GM18868 (cell line): ENCODE measurements around the gene DTD1.

ENCODE experiments used
- ATAC-seq: cut with Tn5 transposase; IDR thresholded peaks from one replicate; pipeline ENCODE4 v1.9.1; 2021; ENCODE audit warnings: mild to moderate bottlenecking, moderate library complexity; ENCODE audit not compliant: unreplicated experiment

The DTD1 gene

DNA sequence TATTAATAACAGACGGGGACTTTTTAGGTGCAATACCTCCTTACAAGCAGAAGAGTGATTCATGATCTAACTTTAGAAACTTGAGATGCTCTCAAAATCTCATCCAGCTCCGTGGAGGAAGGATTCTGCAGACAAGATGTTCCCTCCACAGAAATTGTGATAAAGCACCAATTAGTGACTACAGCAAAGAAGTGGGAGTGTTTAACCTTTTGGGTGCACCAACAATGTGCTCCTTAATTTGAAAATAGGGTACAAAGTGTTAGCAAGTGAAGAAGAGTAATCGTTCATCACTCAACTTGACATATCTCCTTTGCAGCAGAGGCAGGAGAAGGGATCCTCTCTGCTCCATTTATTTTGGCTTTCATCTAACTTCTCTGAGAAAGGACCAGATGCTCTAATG lies 202.9 kb downstream of the DTD1 start:
- ATAC-seq: no peak

DNA sequence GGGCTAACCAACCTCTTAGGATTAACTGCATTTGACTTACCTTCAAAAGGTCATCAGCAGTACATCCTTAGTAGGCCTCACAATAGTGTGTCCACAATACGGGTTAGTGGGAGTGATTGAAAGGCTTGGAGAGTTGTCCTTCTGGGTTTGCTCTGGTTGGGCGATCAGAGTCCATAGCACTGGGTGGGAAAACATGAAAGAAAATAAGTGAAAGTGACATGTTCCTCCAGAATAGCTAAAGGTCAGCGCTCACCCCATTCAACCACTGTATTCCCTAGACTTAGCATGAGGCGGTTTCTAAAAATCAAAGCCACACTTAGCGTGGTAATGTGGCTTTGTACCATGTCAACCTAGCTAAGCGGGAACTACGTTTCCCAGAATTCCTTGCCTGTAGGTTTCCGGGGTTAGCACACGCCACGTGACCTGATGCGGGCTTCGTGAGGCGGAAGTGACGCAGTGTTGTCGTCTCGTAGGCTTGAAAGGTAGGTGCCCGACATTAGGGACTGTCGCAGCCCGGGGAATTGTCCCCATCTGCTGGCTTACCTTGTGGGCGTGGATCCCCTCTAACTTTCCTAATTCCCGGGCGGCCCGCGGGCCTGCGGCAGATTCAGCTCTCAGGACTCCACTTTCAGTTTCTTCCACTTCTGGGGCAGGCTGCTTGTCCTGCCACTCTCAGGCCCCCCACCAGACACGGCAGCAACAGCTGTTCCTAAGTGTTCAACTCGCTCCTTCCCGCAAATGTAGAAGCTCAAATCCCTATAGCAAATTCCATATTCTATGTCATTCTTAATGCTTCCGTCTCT lies 206.0 kb downstream of the DTD1 start:
- peak; percentile 94 for ATAC-seq

DNA sequence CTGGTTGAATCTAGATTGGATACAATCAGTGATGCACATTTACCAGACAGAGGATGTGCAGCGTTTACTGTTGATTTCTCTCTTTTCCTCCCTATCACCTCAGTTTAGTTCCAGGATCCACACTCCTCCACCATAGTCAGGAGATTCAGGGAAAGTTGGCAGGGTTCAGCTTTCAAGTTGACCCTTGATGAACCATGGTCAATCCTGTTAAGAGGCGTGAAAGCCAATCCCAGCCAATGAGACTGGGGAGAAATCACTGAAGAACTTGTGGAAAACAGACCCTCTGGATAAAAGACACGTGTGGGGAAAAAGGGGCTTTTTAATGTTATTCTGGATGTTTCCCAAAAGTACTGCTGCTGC lies 206.6 kb downstream of the DTD1 start:
- ATAC-seq: no peak

DNA sequence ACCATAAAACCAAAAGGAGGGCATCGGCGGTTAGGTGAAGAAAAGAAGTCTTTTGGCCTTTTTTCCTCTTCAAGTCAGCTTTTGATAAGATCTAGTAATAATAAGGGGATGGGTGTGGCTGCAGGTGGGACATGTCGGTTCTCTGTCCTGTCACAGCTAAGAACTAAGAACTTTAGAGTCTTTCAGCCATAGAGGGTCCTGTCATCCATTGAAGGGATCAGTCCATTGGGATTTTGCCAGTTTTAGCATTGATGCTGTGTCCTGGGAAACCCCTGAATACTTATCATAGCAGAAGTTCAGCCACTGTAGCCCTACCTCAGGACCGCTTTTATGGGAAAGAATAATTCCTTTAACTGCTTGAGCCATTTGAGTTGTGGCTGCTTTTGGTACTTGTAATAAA lies 207.5 kb downstream of the DTD1 start:
- ATAC-seq: no peak

DNA sequence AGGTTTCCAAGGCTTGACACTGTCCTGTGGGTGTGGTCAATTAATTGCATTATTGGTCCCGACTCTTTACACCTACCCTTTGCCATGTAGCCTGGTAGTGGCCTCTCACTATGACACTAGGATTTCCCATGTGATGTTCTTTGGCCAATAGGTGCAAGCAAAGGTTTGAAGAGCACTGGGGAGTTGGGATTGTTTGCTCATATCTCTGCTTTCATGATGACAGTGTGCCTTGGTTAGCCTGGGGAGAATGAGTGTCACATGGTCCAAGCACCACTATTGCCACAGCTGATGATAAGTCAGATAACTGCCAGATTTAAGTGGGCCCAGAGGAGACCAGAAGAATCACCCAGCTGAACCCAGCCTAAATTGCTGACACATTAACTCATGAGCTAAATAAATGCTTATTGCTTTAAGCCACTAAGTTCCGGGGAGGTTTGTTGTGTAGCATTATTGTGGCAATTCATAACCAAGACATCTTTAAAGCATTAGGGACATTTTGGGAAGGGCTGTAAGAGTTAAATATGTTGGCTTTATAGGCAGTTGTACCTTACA lies 208.5 kb downstream of the DTD1 start:
- no peak for ATAC-seq

DNA sequence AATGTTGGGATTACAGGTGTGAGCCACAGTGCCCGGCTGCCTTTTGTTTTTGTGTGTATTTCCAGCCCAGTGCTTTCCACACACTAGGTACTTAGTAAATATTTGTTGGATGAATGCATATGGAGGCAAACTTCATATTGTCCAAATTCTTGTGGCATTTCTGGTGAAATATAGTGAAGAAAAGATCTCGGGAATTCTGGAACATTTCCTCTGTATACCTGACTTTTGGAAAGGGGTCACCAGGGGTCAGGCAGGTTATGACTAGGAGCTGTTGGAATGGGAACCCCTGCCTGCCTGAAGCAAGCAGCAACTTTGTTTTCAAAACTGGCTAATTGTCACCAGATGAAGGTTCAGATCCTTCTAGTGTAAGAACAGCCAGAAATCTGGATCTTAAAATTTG lies 213.7 kb downstream of the DTD1 start:
- no peak for ATAC-seq

DNA sequence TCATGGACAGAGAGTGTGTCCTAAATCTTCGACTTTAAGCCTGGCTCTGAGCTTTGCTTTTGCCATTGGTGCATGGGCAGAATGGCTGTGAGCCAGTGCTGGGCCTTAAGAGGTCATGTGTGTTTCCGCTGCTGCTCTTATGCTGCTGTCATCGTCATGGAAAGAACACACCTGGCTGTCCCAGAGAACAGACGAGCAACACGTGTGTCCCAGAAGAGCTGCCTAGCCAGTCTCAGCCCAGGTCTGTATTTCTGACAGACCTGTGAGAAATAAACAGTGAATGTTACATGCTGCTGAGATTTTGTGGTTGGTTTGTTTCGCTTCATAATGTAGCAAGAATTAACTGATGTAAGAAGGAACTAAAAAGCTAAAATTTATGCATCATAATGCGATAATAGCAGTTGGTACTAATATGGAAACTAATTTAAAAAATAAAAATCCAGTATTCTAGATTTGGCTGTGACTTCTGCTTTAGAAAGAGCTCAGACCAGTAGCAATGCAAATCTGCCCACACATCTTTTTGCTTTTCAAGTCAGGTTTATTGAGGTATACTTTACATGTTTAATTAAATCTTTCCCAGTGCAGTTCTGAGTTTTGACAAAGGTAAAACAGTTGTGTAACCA lies 214.3 kb downstream of the DTD1 start:
- ATAC-seq: peak; percentile 82

DNA sequence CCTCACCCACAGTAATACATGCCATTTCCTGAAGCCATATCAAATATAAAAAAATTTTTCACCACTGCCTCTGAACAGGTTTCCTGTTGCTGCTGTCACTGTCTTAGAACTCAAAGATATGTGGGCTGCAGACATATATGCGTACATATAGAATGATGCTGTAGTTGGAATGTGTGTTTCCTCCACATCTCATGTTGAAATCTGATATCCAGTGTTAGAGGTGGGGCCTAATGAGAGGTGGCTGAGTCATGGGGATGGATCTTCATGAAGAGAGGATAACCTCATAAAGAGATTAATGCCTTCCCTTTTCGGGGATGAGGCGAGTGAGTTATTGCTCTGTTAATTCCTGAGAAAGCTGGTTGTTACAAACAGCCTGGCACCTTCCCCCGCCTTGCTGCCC lies 218.0 kb downstream of the DTD1 start:
- no peak for ATAC-seq

DNA sequence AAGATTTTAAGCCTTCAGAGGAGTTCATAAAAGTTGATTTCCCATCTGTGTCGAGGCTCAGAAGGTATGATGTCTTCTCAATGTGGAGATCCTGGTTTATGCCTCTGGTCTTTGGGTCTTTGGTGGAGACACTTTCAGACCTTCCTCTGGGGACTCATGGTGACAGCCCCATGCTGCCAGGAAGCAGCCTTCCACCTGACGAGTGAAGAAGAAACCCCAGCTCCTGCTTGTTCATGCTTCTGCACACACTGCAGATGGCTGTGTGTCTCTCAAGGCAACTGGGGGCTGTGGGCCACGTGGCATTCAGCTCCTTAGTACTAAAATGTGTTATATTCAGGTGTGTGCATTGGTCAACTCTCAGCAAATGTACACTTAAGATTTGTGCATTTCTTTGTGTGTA lies 220.9 kb downstream of the DTD1 start:
- peak; percentile 70 for ATAC-seq

DNA sequence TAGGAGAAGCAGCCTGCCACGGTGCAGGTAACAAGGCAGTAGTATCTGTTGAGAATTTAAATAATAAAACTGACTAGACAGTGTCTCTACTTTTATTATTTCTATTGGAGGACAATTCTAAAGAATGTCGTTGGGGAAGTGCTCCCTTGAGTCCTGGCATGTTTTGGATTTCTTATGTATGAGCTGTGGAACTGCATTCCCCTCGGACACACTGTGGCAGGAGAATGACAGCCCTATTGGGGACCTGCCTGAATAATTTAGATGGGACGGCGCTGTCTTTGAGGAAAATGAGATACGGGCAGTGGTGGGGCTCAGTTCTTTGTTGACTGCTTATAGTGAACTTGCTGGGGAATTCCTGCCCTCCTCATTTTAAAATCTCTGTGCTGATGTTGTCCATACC lies 223.3 kb downstream of the DTD1 start:
- ATAC-seq: no peak

DNA sequence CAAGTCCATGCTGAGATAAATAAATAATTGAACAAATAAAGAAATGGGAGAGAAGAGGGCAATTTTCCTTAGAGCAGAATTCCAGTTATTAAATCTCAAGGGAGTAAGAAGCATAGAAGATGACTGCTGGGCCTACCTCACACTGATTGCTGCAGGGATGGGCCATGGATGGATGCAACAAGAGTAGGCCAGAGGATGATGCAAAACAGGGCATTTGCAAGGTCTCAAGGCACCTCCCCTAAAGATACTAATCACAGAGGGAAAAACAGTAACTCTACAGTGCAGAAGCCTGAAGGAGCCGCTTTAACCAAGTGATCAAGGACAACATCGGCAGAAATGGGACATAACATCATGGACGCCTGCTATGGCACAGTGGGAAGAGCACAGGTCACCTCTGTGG lies 224.1 kb downstream of the DTD1 start:
- ATAC-seq: no peak

DNA sequence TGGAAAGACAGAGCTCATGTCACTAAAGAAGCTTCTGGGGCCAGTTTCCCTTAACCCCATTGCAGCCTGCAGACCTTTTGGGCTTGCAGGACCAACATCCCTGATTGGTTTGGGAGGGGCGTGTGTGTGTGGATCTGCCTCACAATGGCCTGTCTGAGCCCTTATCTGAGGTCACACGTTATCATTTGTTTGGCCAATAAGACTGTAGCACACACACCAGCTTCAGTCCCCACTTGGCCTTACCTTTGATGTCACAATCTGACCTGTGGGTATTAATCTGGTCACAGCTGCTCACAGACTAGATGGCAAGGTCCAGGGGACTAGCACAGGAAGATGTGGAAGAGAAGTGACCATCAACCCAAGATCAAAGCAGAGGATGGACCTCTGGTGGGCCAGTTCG lies 225.6 kb downstream of the DTD1 start, which contains the start of gene SCP2D1:
TSS of gene SCP2D1 (plus strand) at position 301 of the 400 bp plus-strand sequence. CDS start at position 334, 33 bp downstream.
- ATAC-seq: no peak

DNA sequence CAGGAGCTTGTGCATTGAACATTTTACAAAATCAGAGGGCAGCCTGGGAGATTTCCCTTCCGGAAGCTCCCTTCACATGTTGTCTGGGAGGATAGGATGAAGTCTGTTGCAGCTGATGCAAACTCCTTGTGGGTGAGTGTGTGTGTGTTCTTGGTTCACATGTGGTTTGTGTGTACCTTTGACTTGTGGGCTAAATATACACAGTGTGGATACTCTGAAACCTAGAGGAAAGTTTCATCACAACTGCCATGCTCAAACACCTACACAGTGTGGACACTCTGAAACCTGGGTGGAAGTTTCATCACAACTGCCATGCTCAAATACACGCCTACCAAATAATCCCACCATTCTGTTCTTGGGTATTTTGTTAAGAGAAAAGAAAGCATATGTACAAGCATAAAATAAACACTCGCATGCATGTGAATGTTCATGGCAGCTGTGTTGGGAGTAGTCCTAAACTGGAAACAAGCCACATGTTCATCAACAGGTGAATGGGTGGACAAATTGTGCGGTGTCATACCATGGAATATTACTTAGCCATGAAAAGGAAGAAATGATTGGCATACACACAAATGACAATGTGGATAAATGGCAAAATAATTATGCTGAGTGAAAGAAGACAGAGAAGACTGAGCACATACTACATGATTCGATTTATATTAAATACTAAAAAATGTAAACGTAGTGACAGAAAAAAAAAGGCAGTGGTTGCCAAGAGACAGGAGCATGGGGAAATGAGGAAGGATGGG lies 227.5 kb downstream of the DTD1 start:
- no peak for ATAC-seq
